ENCODE measurements around the gene ITGAX. TPM values are rescaled to one million over a fixed set of nuclear protein-coding genes. Genes with fewer than 3 reads are reported as not detected.
A peak's percentile ranks its signal among the peaks of the same experiment; 100 is the strongest.

ITGAX gene
- total and polyA plus RNA-seq, 4 experiments from 2014 or later: 0.09 to 6.3 (median 4.6) TPM; not detected in 1

DNA sequence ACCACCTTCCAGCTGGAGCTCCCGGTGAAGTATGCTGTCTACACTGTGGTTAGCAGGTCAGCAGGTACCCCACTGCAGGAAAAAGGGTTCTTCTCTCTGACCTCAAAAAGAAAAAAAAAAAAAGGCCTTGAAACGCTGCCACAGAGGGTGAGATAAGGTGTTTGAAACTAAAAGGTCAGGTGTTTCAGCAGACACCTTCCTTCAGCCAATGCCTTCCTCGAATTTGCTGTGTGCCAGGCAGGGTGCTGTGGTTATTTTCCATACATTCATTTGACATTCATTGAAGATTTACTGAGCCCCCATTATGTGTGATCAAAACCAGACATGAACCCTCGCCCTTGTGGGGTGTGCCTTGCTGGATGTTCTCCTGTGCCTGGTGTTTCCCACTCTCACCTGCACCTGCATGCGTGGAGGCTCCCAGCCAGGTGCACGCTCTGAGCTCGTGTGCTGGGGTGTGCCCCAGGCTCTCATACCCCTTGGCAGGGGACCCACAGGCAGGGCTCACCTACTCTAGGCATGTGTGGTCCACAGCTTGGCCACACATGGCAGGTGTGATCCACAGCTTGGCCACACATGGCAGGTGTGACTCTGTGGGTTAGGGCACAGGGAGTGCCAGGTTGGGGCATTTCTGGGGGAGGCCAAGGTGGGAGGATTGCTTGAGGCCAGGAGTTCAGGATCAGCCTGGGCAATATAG, 22.4 kb downstream of the ITGAX start:
- CTCF ChIA-PET (ENCODE audit: partially characterized antibody): interaction anchor here (1.0 kb wide), 1 partner anchor 77 kb away, joined by 4 read pairs; no protein-coding TSS in a partner anchor
- no peaks in the 10 kb centered on the region for H3K9me3 ChIP-seq (ENCODE audit: control insufficient read depth in 1 of 2, low read length in 2 of 2)
- no peaks in the 10 kb centered on the region for H3K27me3 ChIP-seq (ENCODE audit: insufficient read depth, low read length)
- H3K27ac ChIP-seq (ENCODE audit: low read depth, low read length): no peak overlapping the region
- Mint-ChIP-seq H3K27me3 (peaks cover 1 to 5% of the 10 kb centered on the region in 2 donors), H3K36me3 (no peaks in the 10 kb centered on the region), H3K27ac (peak overlapping the region in 1 of 7 donors; percentile 25), H3K9me3 (peaks cover 0 to 11% (median 4%) of the 10 kb centered on the region in 8 donors), H3K4me1 (peaks cover 0 to 1% (median 0%) of the 10 kb centered on the region in 4 donors), H3K4me3 (no peak overlapping the region)
- intact Hi-C loops (cut with micrococcal nuclease): no loop called here
- H3K4me1 ChIP-seq (ENCODE audit: insufficient read depth, low read length): no peaks in the 10 kb centered on the region
- DNase-seq: no peak
- H3K36me3 ChIP-seq (ENCODE audit: insufficient read depth, low read length): no peaks in the 10 kb centered on the region
- no peak overlapping the region for H3K4me3 ChIP-seq (ENCODE audit: low read length in 2 of 2)
- POLR2A ChIA-PET (ENCODE audit: partially characterized antibody): no interaction called here

DNA sequence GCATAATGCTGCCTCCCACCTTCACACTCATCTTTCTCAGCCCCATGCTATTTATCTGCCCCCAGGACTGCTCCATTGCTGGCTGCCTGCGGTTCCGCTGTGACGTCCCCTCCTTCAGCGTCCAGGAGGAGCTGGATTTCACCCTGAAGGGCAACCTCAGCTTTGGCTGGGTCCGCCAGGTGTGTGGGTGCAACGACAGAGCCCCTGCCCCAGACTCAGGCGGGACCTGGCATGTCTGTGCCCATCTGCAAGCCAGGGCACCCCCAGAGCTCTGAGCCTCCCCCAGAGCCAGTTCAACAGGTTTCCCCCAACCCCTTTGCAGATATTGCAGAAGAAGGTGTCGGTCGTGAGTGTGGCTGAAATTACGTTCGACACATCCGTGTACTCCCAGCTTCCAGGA, 25.2 kb downstream of the ITGAX start:
- no peak for DNase-seq
- Histone ChIP-seq H3K4me3 (ENCODE audit: low read length in 2 of 2) (no peak overlapping the region), H3K4me1 (ENCODE audit: insufficient read depth, low read length) (no peaks in the 10 kb centered on the region), H3K27ac (ENCODE audit: low read depth, low read length) (no peak overlapping the region), H3K27me3 (ENCODE audit: insufficient read depth, low read length) (no peaks in the 10 kb centered on the region), H3K9me3 (ENCODE audit: control insufficient read depth in 1 of 2, low read length in 2 of 2) (no peaks in the 10 kb centered on the region), H3K36me3 (ENCODE audit: insufficient read depth, low read length) (no peaks in the 10 kb centered on the region)
- H3K27ac Mint-ChIP-seq: peak overlapping the region in 1 of 7 donors; percentile 13
- peaks cover 8 to 10% of the 10 kb centered on the region in 2 donors for H3K27me3 Mint-ChIP-seq
- no peaks in the 10 kb centered on the region for H3K36me3 Mint-ChIP-seq
- ChIA-PET CTCF (ENCODE audit: partially characterized antibody) (no interaction called here), POLR2A (ENCODE audit: partially characterized antibody) (no interaction called here)
- H3K4me3 Mint-ChIP-seq: peak overlapping the region in 1 of 8 donors; percentile 23
- intact Hi-C loops (cut with micrococcal nuclease): no loop called here
- peaks cover 0 to 1% (median 0%) of the 10 kb centered on the region in 4 donors for H3K4me1 Mint-ChIP-seq
- peaks cover 0 to 9% (median 3%) of the 10 kb centered on the region in 8 donors for H3K9me3 Mint-ChIP-seq

- H3K36me3 ChIP-seq (ENCODE audit: insufficient read depth, low read length): no peaks in the 10 kb centered on the region
- no peaks in the 10 kb centered on the region for H3K27me3 ChIP-seq (ENCODE audit: insufficient read depth, low read length)
- CTCF ChIA-PET (ENCODE audit: partially characterized antibody): interaction anchor here (0.6 to 1.5 kb wide), 7 partner anchors 9 to 397 kb away, joined by 3 to 6 read pairs (median 3); partner anchors contain the start of gene PYCARD
- H3K4me1 Mint-ChIP-seq: peaks cover 0 to 10% (median 8%) of the 10 kb centered on the region in 4 donors
- no peaks in the 10 kb centered on the region for H3K9me3 Mint-ChIP-seq
- POLR2A ChIA-PET (ENCODE audit: partially characterized antibody): interaction anchor here (0.5 kb wide), 1 partner anchor 144 kb away, joined by 3 read pairs; no protein-coding TSS in a partner anchor
- intact Hi-C loops (cut with micrococcal nuclease): no loop called here
- no peaks in the 10 kb centered on the region for H3K9me3 ChIP-seq (ENCODE audit: control insufficient read depth in 1 of 2, low read length in 2 of 2)
- H3K4me1 ChIP-seq (ENCODE audit: insufficient read depth, low read length): no peaks in the 10 kb centered on the region
- peaks cover 6 to 13% of the 10 kb centered on the region in 2 donors for H3K27me3 Mint-ChIP-seq
- peak in 4 of 5 donors; percentile 16 to 44 (median 42) for DNase-seq
- no peak overlapping the region for H3K4me3 Mint-ChIP-seq
- no peaks in the 10 kb centered on the region for H3K36me3 Mint-ChIP-seq
- H3K27ac Mint-ChIP-seq: no peak overlapping the region
- H3K27ac ChIP-seq (ENCODE audit: low read depth, low read length): no peak overlapping the region
- H3K4me3 ChIP-seq (ENCODE audit: low read length in 2 of 2): no peak overlapping the region
Observed at GRCh38 chr16:31382485-31383161, 27.6 kb downstream of the ITGAX start.

DNA sequence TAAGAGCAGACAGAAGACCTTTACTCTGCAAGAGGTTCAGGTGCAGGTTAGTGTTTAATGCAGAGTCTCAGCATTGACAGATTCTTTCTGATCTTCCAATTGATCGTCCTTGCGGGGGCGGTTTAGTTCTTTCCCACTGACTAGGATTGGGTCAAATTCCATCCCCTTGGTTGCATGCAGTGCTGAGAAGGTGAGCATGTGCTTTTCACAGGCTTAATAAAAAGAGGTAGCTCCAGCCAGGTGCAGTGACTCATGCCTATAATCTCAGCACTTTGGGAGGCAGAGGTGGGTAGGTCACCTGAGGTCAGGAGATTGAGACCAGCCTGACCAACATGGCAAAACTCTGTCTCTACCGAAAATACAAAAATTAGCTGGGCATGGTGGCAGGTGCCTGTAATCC, 30.7 kb downstream of the ITGAX start:
- CTCF ChIA-PET (ENCODE audit: partially characterized antibody): no interaction called here
- intact Hi-C loops (cut with micrococcal nuclease): no loop called here
- Mint-ChIP-seq H3K27ac (no peak overlapping the region), H3K4me1 (peaks cover 0 to 10% (median 8%) of the 10 kb centered on the region in 4 donors), H3K27me3 (peaks cover 8 to 20% of the 10 kb centered on the region in 2 donors), H3K9me3 (peaks cover 0 to 2% (median 0%) of the 10 kb centered on the region in 8 donors), H3K36me3 (no peaks in the 10 kb centered on the region), H3K4me3 (no peak overlapping the region)
- DNase-seq: no peak
- POLR2A ChIA-PET (ENCODE audit: partially characterized antibody): no interaction called here
- Histone ChIP-seq H3K4me3 (ENCODE audit: low read length in 2 of 2) (no peak overlapping the region), H3K36me3 (ENCODE audit: insufficient read depth, low read length) (no peaks in the 10 kb centered on the region), H3K27me3 (ENCODE audit: insufficient read depth, low read length) (no peaks in the 10 kb centered on the region), H3K27ac (ENCODE audit: low read depth, low read length) (no peak overlapping the region), H3K4me1 (ENCODE audit: insufficient read depth, low read length) (no peaks in the 10 kb centered on the region), H3K9me3 (ENCODE audit: control insufficient read depth in 1 of 2, low read length in 2 of 2) (no peaks in the 10 kb centered on the region)

GRCh38 chr16:31386157-31386984, 31.4 kb downstream of the ITGAX start:
- Mint-ChIP-seq H3K27ac (peak overlapping the region in 1 of 7 donors; percentile 33), H3K4me1 (peaks cover 0 to 10% (median 8%) of the 10 kb centered on the region in 4 donors), H3K36me3 (no peaks in the 10 kb centered on the region), H3K9me3 (peaks cover 0 to 2% (median 0%) of the 10 kb centered on the region in 8 donors), H3K4me3 (no peak overlapping the region), H3K27me3 (peaks cover 8 to 20% of the 10 kb centered on the region in 2 donors)
- intact Hi-C loops (cut with micrococcal nuclease): no loop called here
- CTCF ChIA-PET (ENCODE audit: partially characterized antibody): interaction anchor here (0.6 kb wide), 1 partner anchor 409 kb away, joined by 3 read pairs; no protein-coding TSS in a partner anchor
- no peaks in the 10 kb centered on the region for H3K27me3 ChIP-seq (ENCODE audit: insufficient read depth, low read length)
- no peak overlapping the region for H3K27ac ChIP-seq (ENCODE audit: low read depth, low read length)
- H3K4me3 ChIP-seq (ENCODE audit: low read length in 2 of 2): no peak overlapping the region
- POLR2A ChIA-PET (ENCODE audit: partially characterized antibody): no interaction called here
- H3K9me3 ChIP-seq (ENCODE audit: control insufficient read depth in 1 of 2, low read length in 2 of 2): no peaks in the 10 kb centered on the region
- peak in 3 of 5 donors; percentile 6 to 66 (median 21) for DNase-seq
- no peaks in the 10 kb centered on the region for H3K36me3 ChIP-seq (ENCODE audit: insufficient read depth, low read length)
- H3K4me1 ChIP-seq (ENCODE audit: insufficient read depth, low read length): no peaks in the 10 kb centered on the region

DNA sequence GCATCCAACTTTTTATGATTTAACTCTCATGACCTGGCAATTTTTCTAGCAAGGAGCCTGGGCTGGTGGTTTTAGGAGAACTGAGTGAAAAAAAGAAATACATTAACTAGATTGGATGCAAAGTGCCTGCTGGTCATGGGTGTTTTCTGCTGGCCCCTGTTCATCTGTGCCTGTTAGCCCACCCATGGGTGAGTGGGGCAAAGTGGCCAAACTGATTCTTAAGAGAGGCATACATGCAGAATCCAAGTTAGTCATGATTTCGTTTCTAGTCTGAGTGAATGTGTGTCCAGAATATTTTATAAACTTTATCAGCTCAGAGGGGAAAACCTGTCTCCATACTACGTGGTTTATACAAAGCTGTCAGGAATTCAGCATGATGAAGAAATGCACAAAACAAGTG, 33.6 kb downstream of the ITGAX start:
- Mint-ChIP-seq H3K36me3 (no peaks in the 10 kb centered on the region), H3K27ac (no peak overlapping the region), H3K4me1 (peaks cover 0 to 10% (median 7%) of the 10 kb centered on the region in 4 donors), H3K27me3 (peaks cover 10 to 13% of the 10 kb centered on the region in 2 donors), H3K9me3 (peaks cover 0 to 2% (median 0%) of the 10 kb centered on the region in 8 donors), H3K4me3 (no peak overlapping the region)
- Histone ChIP-seq H3K36me3 (ENCODE audit: insufficient read depth, low read length) (no peaks in the 10 kb centered on the region), H3K9me3 (ENCODE audit: control insufficient read depth in 1 of 2, low read length in 2 of 2) (no peaks in the 10 kb centered on the region), H3K27ac (ENCODE audit: low read depth, low read length) (no peak overlapping the region), H3K4me1 (ENCODE audit: insufficient read depth, low read length) (no peaks in the 10 kb centered on the region), H3K4me3 (ENCODE audit: low read length in 2 of 2) (no peak overlapping the region), H3K27me3 (ENCODE audit: insufficient read depth, low read length) (no peaks in the 10 kb centered on the region)
- DNase-seq: no peak
- POLR2A ChIA-PET (ENCODE audit: partially characterized antibody): no interaction called here
- CTCF ChIA-PET (ENCODE audit: partially characterized antibody): no interaction called here
- intact Hi-C loops (cut with micrococcal nuclease): no loop called here
